HepG2 (cell line): ENCODE results near the gene AP1G1. TPM values are rescaled to one million over a fixed set of nuclear protein-coding genes. Genes with fewer than 3 reads are reported as not detected.
A peak's percentile ranks its signal among the peaks of the same experiment; 100 is the strongest.

Experiments used
- DPF2 ChIP-seq: sonication (generic); formaldehyde crosslinking; IDR thresholded peaks from 2 replicates; pipeline ENCODE4 v1.4.0; 2020; ENCODE audit warnings: mild to moderate bottlenecking, low read depth, missing genetic modification reagents, borderline replicate concordance
- GABPA ChIP-seq, 2 experiments: IDR thresholded peaks; 2 replicates each; pipeline ENCODE4 v1.6.1; 2011 to 2016; ENCODE audit warnings: low read depth in 2 of 2, low read length in 1 of 2, missing biosample characterization in 1 of 2, missing genetic modification characterization in 1 of 2
- HNF1A ChIP-seq, 2 experiments: sonication (generic) in 1 of 2; formaldehyde crosslinking in 1 of 2; IDR thresholded peaks; 2 replicates each; pipeline versions ENCODE4 v1.4.0 to v1.6.1; 2016 to 2020; ENCODE audit warnings: borderline replicate concordance in 1 of 2, low read depth in 1 of 2, mild to moderate bottlenecking in 1 of 2, missing genetic modification reagents in 1 of 2
- NRL ChIP-seq: sonication (generic); formaldehyde crosslinking; IDR thresholded peaks from 2 replicates; pipeline ENCODE4 v1.5.0; 2020; ENCODE audit warnings: missing genetic modification reagents, mild to moderate bottlenecking, moderate library complexity, borderline replicate concordance
- PRPF4 ChIP-seq: fragments of 200-400 bp; formaldehyde crosslinking; IDR thresholded peaks from 2 replicates; pipeline ENCODE4 v1.6.1; 2016; ENCODE audit warnings: low read length, low read depth; ENCODE audit not compliant: poor library complexity, severe bottlenecking
- RBM39 ChIP-seq: fragments of 200-400 bp; formaldehyde crosslinking; IDR thresholded peaks from one replicate; pipeline ENCODE4 v1.6.1; 2018; ENCODE audit warnings: antibody characterized with exemption, mild to moderate bottlenecking, low read depth, low read length; ENCODE audit not compliant: poor library complexity, severe bottlenecking
- SNAPC2 ChIP-seq: sonication (generic); formaldehyde crosslinking; IDR thresholded peaks from 2 replicates; pipeline ENCODE4 v1.8.1; 2022; ENCODE audit warnings: mild to moderate bottlenecking, missing genetic modification reagents
- XBP1 ChIP-seq: sonication (generic); formaldehyde crosslinking; IDR thresholded peaks from 2 replicates; pipeline ENCODE4 v1.5.0; 2020; ENCODE audit warnings: missing genetic modification reagents
- ZBTB14 ChIP-seq: sonication (generic); formaldehyde crosslinking; IDR thresholded peaks from 2 replicates; pipeline ENCODE4 v1.4.0; 2020; ENCODE audit warnings: missing genetic modification reagents
- ZBTB34 ChIP-seq: sonication (generic); formaldehyde crosslinking; IDR thresholded peaks from 2 replicates; pipeline ENCODE4 v1.8.0; 2022; ENCODE audit warnings: mild to moderate bottlenecking, missing genetic modification reagents
- ZNF18 ChIP-seq: sonication (generic); formaldehyde crosslinking; IDR thresholded peaks from 2 replicates; pipeline ENCODE4 v1.8.0; 2022; ENCODE audit warnings: mild to moderate bottlenecking, missing genetic modification reagents; ENCODE audit not compliant: insufficient replicate concordance
- ZNF350 ChIP-seq: sonication (generic); formaldehyde crosslinking; IDR thresholded peaks from 2 replicates; pipeline ENCODE4 v1.4.0; 2020; ENCODE audit warnings: mild to moderate bottlenecking, low read depth, missing genetic modification reagents, borderline replicate concordance
- ZNF713 ChIP-seq: sonication (generic); formaldehyde crosslinking; IDR thresholded peaks from 2 replicates; pipeline ENCODE4 v1.4.0; 2020; ENCODE audit warnings: mild to moderate bottlenecking, missing genetic modification reagents
- polyA plus RNA-seq, 8 experiments: library from polyadenylated mRNA; depleted of rRNA in 3 of 8; stranded (reverse) in 7 of 8; unstranded in 1 of 8; fragments of >200 nt; fragmentation: Illumina TruSeq in 4 of 8; extraction: Trizol in 4 of 8; gene quantifications; 2 replicates each; pipeline versions ENCODE4 v1.2.1 to v1.2.3, GENCODE V29; 2011 to 2016; ENCODE audit warnings: low read depth in 4 of 8, missing spikeins in 1 of 8, mixed read lengths in 1 of 8; ENCODE audit not compliant: insufficient read depth in 1 of 8
- total RNA-seq, 5 experiments: library from RNA; depleted of rRNA; stranded (reverse); fragments of >200 nt; fragmentation: Illumina TruSeq; extraction: Trizol; gene quantifications; 2 replicates each; pipeline ENCODE4 v1.2.3, GENCODE V29; 2016; ENCODE audit warnings: low read depth in 1 of 5
- TF ChIP-seq, protein P1 (sequence below): sonication (generic); formaldehyde crosslinking; IDR thresholded peaks from 2 replicates; pipeline ENCODE4 v1.8.1; 2023; ENCODE audit warnings: mild to moderate bottlenecking, missing genetic modification reagents
- TF ChIP-seq, protein P2 (sequence below): sonication (generic); formaldehyde crosslinking; IDR thresholded peaks from 2 replicates; pipeline ENCODE4 v1.5.1; 2020; ENCODE audit warnings: missing genetic modification reagents, mild to moderate bottlenecking, borderline replicate concordance

The AP1G1 gene
- total and polyA plus RNA-seq, 2 of the 13 experiments (the other 11 are each of a cell fraction or from before 2014, with no cell fraction given): 62.2 to 66.2 TPM

GRCh38 chr16:71722801-71723536 is 85.7 kb downstream of the AP1G1 start (continued):
- TF ChIP-seq ZBTB34 (CRISPR knock-in tag) (no peak), SNAPC2 (CRISPR knock-in tag) (no peak; the same call in 1 of the 2 replicates), RBM39 (no peak), DPF2 (CRISPR knock-in tag) (peak; percentile 18; the same call in 1 of the 2 replicates), NRL (CRISPR knock-in tag) (peak; percentile 79), HNF1A (IDR thresholded peaks at IDR 0.05; ENCODE audit: low read depth) (no peak), HNF1A (CRISPR knock-in tag; IDR thresholded peaks at IDR 0.05; ENCODE audit: borderline replicate concordance) (no peak), ZNF18 (CRISPR knock-in tag) (peak; percentile 43), ZNF713 (CRISPR knock-in tag) (no peak), XBP1 (CRISPR knock-in tag) (no peak), PRPF4 (no peak), ZBTB14 (CRISPR knock-in tag) (peak; percentile 63), GABPA (IDR thresholded peaks at IDR 0.05; ENCODE audit: low read depth, low read length) (no peak), GABPA (CRISPR knock-in tag; IDR thresholded peaks at IDR 0.05; ENCODE audit: low read depth) (no peak), ZNF350 (CRISPR knock-in tag) (peak; percentile 88)
- TF ChIP-seq, protein P1, sequence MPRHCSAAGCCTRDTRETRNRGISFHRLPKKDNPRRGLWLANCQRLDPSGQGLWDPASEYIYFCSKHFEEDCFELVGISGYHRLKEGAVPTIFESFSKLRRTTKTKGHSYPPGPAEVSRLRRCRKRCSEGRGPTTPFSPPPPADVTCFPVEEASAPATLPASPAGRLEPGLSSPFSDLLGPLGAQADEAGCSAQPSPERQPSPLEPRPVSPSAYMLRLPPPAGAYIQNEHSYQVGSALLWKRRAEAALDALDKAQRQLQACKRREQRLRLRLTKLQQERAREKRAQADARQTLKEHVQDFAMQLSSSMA (CRISPR knock-in tag): peak; percentile 68; the same call in 1 of the 2 replicates
- TF ChIP-seq, protein P2, sequence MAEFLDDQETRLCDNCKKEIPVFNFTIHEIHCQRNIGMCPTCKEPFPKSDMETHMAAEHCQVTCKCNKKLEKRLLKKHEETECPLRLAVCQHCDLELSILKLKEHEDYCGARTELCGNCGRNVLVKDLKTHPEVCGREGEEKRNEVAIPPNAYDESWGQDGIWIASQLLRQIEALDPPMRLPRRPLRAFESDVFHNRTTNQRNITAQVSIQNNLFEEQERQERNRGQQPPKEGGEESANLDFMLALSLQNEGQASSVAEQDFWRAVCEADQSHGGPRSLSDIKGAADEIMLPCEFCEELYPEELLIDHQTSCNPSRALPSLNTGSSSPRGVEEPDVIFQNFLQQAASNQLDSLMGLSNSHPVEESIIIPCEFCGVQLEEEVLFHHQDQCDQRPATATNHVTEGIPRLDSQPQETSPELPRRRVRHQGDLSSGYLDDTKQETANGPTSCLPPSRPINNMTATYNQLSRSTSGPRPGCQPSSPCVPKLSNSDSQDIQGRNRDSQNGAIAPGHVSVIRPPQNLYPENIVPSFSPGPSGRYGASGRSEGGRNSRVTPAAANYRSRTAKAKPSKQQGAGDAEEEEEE (CRISPR knock-in tag): no peak
